Measurements from ENCODE around the gene EXOC3. TPM values are rescaled to one million over a fixed set of nuclear protein-coding genes. Genes with fewer than 3 reads are reported as not detected.

EXOC3 gene
- total RNA-seq, 1 experiment from 2014 or later: 52.4 TPM

DNA sequence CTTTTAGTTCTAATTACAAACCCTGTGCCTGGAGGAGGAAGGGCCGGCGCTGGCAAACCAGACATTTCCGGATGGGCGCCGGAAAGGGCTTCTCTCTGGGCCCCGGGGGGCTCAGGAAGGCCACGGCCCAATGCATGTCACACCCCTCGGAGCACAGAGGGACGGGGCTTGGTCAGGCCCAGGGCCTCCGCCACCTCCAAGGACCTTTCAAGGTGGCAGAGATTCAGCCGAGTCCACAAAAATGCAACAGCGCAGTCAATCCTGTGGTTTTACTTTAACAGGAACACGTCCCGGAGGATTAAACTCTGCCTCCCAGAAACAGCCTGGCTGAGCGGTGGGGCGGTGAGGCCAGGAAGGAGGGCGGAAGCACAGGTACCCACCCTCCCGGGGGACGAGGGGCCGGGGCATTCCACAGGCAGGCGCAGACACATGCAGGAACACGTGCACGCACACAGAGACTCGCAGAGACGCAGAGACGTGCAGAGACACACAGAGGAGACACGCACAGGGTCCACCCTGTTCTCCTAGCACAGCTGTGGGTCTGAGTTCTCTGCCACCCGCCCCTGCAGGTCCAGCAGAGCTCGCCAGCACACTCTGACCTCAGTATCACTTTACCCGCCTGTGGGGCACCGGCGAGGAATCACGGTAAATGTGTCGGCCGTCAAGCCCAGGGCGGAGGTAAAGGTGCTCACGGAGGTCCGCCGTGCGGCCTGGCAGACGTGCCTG lies 58.3 kb downstream of the EXOC3 start:
- BruUV-seq (replicated peaks): no TSS peak
- no peaks in the 10 kb centered on the region for H3K27me3 ChIP-seq (ENCODE audit: insufficient read depth, low read length)
- TF ChIP-seq, protein P1, sequence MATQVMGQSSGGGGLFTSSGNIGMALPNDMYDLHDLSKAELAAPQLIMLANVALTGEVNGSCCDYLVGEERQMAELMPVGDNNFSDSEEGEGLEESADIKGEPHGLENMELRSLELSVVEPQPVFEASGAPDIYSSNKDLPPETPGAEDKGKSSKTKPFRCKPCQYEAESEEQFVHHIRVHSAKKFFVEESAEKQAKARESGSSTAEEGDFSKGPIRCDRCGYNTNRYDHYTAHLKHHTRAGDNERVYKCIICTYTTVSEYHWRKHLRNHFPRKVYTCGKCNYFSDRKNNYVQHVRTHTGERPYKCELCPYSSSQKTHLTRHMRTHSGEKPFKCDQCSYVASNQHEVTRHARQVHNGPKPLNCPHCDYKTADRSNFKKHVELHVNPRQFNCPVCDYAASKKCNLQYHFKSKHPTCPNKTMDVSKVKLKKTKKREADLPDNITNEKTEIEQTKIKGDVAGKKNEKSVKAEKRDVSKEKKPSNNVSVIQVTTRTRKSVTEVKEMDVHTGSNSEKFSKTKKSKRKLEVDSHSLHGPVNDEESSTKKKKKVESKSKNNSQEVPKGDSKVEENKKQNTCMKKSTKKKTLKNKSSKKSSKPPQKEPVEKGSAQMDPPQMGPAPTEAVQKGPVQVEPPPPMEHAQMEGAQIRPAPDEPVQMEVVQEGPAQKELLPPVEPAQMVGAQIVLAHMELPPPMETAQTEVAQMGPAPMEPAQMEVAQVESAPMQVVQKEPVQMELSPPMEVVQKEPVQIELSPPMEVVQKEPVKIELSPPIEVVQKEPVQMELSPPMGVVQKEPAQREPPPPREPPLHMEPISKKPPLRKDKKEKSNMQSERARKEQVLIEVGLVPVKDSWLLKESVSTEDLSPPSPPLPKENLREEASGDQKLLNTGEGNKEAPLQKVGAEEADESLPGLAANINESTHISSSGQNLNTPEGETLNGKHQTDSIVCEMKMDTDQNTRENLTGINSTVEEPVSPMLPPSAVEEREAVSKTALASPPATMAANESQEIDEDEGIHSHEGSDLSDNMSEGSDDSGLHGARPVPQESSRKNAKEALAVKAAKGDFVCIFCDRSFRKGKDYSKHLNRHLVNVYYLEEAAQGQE (IDR thresholded peaks at IDR 0.05; ENCODE audit: low read depth): no peak
- TF ChIP-seq FOSL1 (IDR thresholded peaks at IDR 0.05; ENCODE audit: low read depth) (no peak), YY1 (IDR thresholded peaks at IDR 0.05; ENCODE audit: extremely low read depth, insufficient replicate concordance, low read depth, low read length) (no peak)
- H3K4me3 ChIP-seq (replicated peaks in 1 of 2; ENCODE audit: low read depth in 1 of 2, low read length in 2 of 2): no peak overlapping the region
- no peak overlapping the region for H3K9ac ChIP-seq (ENCODE audit: low read length)
- no peak overlapping the region for H3K4me2 ChIP-seq (ENCODE audit: low read length)
- H3K9me2 ChIP-seq (ENCODE audit: insufficient read depth): no peaks in the 10 kb centered on the region
- H3K27ac ChIP-seq (ENCODE audit: low read depth, low read length): no peak overlapping the region
- no peaks in the 10 kb centered on the region for H4K20me1 ChIP-seq (ENCODE audit: insufficient read depth)
- no peaks in the 10 kb centered on the region for H3K9me3 ChIP-seq (ENCODE audit: control insufficient read depth in 1 of 2, insufficient read depth in 1 of 2, low read depth in 1 of 2, low read length in 2 of 2)
- ChIA-PET RAD21 (ENCODE audit: low non-redundant PET in 1 of 2, low total read pairs in 2 of 2, uncharacterized antibody in 2 of 2, unreplicated experiment in 2 of 2) (no interaction called here), POLR2A (no interaction called here), CTCF (no interaction called here)
- ATAC-seq (no peak), DNase-seq (ENCODE audit: low read depth, low spot score) (no peak)
- H3K36me3 ChIP-seq (ENCODE audit: control insufficient read depth in 1 of 2, insufficient read depth in 2 of 2, low read length in 2 of 2): no peaks in the 10 kb centered on the region
- no peaks in the 10 kb centered on the region for H3K4me1 ChIP-seq (ENCODE audit: control insufficient read depth in 1 of 2, insufficient read depth in 2 of 2, low read length in 2 of 2)
- H3K79me2 ChIP-seq (ENCODE audit: insufficient read depth, low read length): no peaks in the 10 kb centered on the region
- intact Hi-C loops (cut with micrococcal nuclease): no loop called here
- H2AFZ ChIP-seq (ENCODE audit: low read depth, low read length, poor library complexity, severe bottlenecking): no peak overlapping the region

DNA sequence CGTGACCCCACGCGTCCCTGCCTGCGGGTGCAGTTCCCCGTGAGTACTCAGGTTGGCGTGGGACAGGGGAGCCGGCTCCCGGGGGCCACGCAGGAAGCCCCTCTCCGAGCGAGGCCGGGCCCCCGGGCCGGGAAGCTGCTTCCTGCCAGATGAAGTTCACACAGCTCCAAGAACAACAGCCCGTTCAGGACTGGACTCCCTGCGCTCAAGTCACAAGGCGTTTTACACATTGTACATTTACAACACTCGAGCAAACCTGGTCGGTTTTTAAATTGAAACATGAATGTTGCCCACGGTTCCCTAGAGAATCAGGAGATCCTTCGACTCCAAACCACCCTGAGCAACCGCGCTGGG lies 58.8 kb downstream of the EXOC3 start:
- no TSS peak for BruUV-seq (replicated peaks)
- Histone ChIP-seq H2AFZ (ENCODE audit: low read depth, low read length, poor library complexity, severe bottlenecking) (no peak overlapping the region), H3K27ac (ENCODE audit: low read depth, low read length) (no peak overlapping the region), H3K79me2 (ENCODE audit: insufficient read depth, low read length) (no peaks in the 10 kb centered on the region), H3K9me3 (ENCODE audit: control insufficient read depth in 1 of 2, insufficient read depth in 1 of 2, low read depth in 1 of 2, low read length in 2 of 2) (no peaks in the 10 kb centered on the region), H3K27me3 (ENCODE audit: insufficient read depth, low read length) (no peaks in the 10 kb centered on the region), H3K4me3 (replicated peaks in 1 of 2; ENCODE audit: low read depth in 1 of 2, low read length in 2 of 2) (no peak overlapping the region), H3K9me2 (ENCODE audit: insufficient read depth) (no peaks in the 10 kb centered on the region), H4K20me1 (ENCODE audit: insufficient read depth) (no peaks in the 10 kb centered on the region), H3K9ac (ENCODE audit: low read length) (no peak overlapping the region), H3K4me2 (ENCODE audit: low read length) (no peak overlapping the region), H3K36me3 (ENCODE audit: control insufficient read depth in 1 of 2, insufficient read depth in 2 of 2, low read length in 2 of 2) (no peaks in the 10 kb centered on the region), H3K4me1 (ENCODE audit: control insufficient read depth in 1 of 2, insufficient read depth in 2 of 2, low read length in 2 of 2) (no peaks in the 10 kb centered on the region)
- DNase-seq (ENCODE audit: low read depth, low spot score) (no peak), ATAC-seq (no peak)
- intact Hi-C loops (cut with micrococcal nuclease): no loop called here
- CTCF ChIA-PET: no interaction called here
- RAD21 ChIA-PET (ENCODE audit: low non-redundant PET in 1 of 2, low total read pairs in 2 of 2, uncharacterized antibody in 2 of 2, unreplicated experiment in 2 of 2): no interaction called here
- POLR2A ChIA-PET: no interaction called here
- TF ChIP-seq ZNF274 (IDR thresholded peaks at IDR 0.05; ENCODE audit: low read depth, low read length) (no peak), SIN3A (IDR thresholded peaks at IDR 0.05; ENCODE audit: low read depth) (no peak), EZH2phosphoT487 (IDR thresholded peaks at IDR 0.05; ENCODE audit: borderline replicate concordance) (no peak), FOSL1 (IDR thresholded peaks at IDR 0.05; ENCODE audit: low read depth) (no peak), JUND (IDR thresholded peaks at IDR 0.05) (no peak), CTCF (IDR thresholded peaks at IDR 0.05 in 2 of 3, conservative IDR thresholded peaks at IDR 0.05 in 1 of 3; ENCODE audit: borderline replicate concordance in 1 of 3, insufficient read depth in 1 of 3, low read depth in 2 of 3, low read length in 2 of 3) (no peak), EGR1 (IDR thresholded peaks at IDR 0.05; ENCODE audit: low read depth) (no peak), POLR2A (IDR thresholded peaks at IDR 0.05; ENCODE audit: borderline replicate concordance, extremely low read depth, insufficient read depth, insufficient read length) (no peak)
- TF ChIP-seq, protein P1 (IDR thresholded peaks at IDR 0.05; ENCODE audit: low read depth): no peak
